HCT116 (cell line): ENCODE measurements around the gene ELMOD1. TPM values are rescaled to one million over a fixed set of nuclear protein-coding genes. Genes with fewer than 3 reads are reported as not detected.
"Not testable (repeated sequence)": the region's sequence is repeated elsewhere in the genome, so short reads cannot be mapped to it uniquely, and the experiment has no call there.

Experiments used
- ATAC-seq: fragments of 200-7000 bp; cut with Tn5 transposase; 2 replicates; pipeline ENCODE4 v1.9.1; 2020; ENCODE audit warnings: mild to moderate bottlenecking, moderate library complexity
- BruUV-seq: library from RNA; stranded (reverse); fragments of 400-500 nt; replicated peaks from 2 replicates; lab custom pipeline; 2021; lab: Mats Ljungman, UMichigan
- CTCF ChIA-PET: fragments of 300-600 bp; sonication (Branson Sonifier 250); formaldehyde crosslinking; loops from one replicate; lab custom pipeline; 2021; ENCODE audit warnings: antibody characterized with exemption; lab: Charles Lee
- POLR2A ChIA-PET: fragments of 300-600, 350-600 bp; sonication (Branson Sonifier 250); formaldehyde crosslinking; loops from one replicate; lab custom pipeline; 2021; ENCODE audit warnings: antibody characterized with exemption; lab: Charles Lee
- RAD21 ChIA-PET, 2 experiments: fragments of 300-600 bp; sonication (Branson Sonifier 250); formaldehyde crosslinking; loops; one replicate each; lab custom pipeline; 2023; ENCODE audit warnings: low total read pairs in 2 of 2; ENCODE audit not compliant: uncharacterized antibody in 2 of 2, unreplicated experiment in 2 of 2, low non-redundant PET in 1 of 2; lab: Charles Lee
- DNase-seq: peaks from one replicate; pipeline ENCODE4 v3.0.0-alpha.2; 2010; ENCODE audit warnings: low read depth, low spot score
- H2AFZ ChIP-seq: fragments of 200-600 bp; shearing (Covaris generic), sonication (generic); 2 replicates; pipeline ENCODE4 v1.6.1; 2017; ENCODE audit warnings: low read depth, mixed run types, mixed read lengths, antibody characterized with exemption, low read length; ENCODE audit not compliant: poor library complexity, severe bottlenecking
- H3K27ac ChIP-seq: 2 replicates; pipeline ENCODE4 v1.5.1; 2012; ENCODE audit warnings: low read depth, low read length
- H3K27me3 ChIP-seq: fragments of 200-600 bp; sonication (generic); 2 replicates; pipeline ENCODE4 v1.6.1; 2016; ENCODE audit warnings: mixed run types, low read length, mixed read lengths; ENCODE audit not compliant: insufficient read depth
- H3K36me3 ChIP-seq, 2 experiments: fragments of 200-500 bp in 1 of 2; fragments of 200-600 bp in 1 of 2; sonication (Bioruptor generic) in 1 of 2; sonication (generic) in 1 of 2; 2 replicates each; pipeline versions ENCODE4 v1.5.1 to v1.6.1; 2014 to 2016; ENCODE audit warnings: low read length in 2 of 2, inconsistent platforms in 1 of 2, mixed read lengths in 1 of 2, mixed run types in 1 of 2; ENCODE audit not compliant: insufficient read depth in 2 of 2, control insufficient read depth in 1 of 2
- H3K4me1 ChIP-seq, 2 experiments: fragments of 200-600 bp in 1 of 2; sonication (generic) in 1 of 2; 2 replicates each; pipeline versions ENCODE4 v1.5.1 to v1.6.1; 2012 to 2017; ENCODE audit warnings: low read length in 2 of 2, inconsistent platforms in 1 of 2, mild to moderate bottlenecking in 1 of 2, mixed read lengths in 1 of 2, mixed run types in 1 of 2, moderate library complexity in 1 of 2; ENCODE audit not compliant: insufficient read depth in 2 of 2, control insufficient read depth in 1 of 2
- H3K4me2 ChIP-seq: fragments of 200-600 bp; sonication (generic); 2 replicates; pipeline ENCODE4 v1.6.1; 2017; ENCODE audit warnings: mixed run types, low read length, mixed read lengths
- H3K4me3 ChIP-seq, 2 experiments: fragments of 200-600 bp in 1 of 2; sonication (generic) in 1 of 2; replicated peaks in 1 of 2; 2 replicates each; pipeline ENCODE4 v1.5.1; 2011 to 2016; ENCODE audit warnings: low read length in 2 of 2, control low read depth in 1 of 2, low read depth in 1 of 2, mild to moderate bottlenecking in 1 of 2, mixed read lengths in 1 of 2, mixed run types in 1 of 2
- H3K79me2 ChIP-seq: fragments of 200-600 bp; sonication (generic); 2 replicates; pipeline ENCODE4 v1.6.1; 2017; ENCODE audit warnings: mild to moderate bottlenecking, mixed run types, low read length, moderate library complexity, mixed read lengths; ENCODE audit not compliant: insufficient read depth
- H3K9ac ChIP-seq: fragments of 200-600 bp; sonication (generic); 2 replicates; pipeline ENCODE4 v1.6.1; 2016; ENCODE audit warnings: low read length, mixed read lengths
- H3K9me2 ChIP-seq: fragments of 200-600 bp; sonication (generic), shearing (Covaris generic); 2 replicates; pipeline ENCODE4 v1.6.1; 2017; ENCODE audit warnings: mixed run types, mild to moderate bottlenecking, moderate library complexity; ENCODE audit not compliant: insufficient read depth
- H3K9me3 ChIP-seq, 2 experiments: fragments of 200-500 bp in 1 of 2; fragments of 200-600 bp in 1 of 2; sonication (Bioruptor generic) in 1 of 2; sonication (generic) in 1 of 2; 2 replicates each; pipeline ENCODE4 v1.6.1; 2014 to 2017; ENCODE audit warnings: low read length in 2 of 2, mixed read lengths in 2 of 2, inconsistent platforms in 1 of 2, low read depth in 1 of 2, mild to moderate bottlenecking in 1 of 2, mixed run types in 1 of 2, moderate library complexity in 1 of 2; ENCODE audit not compliant: control insufficient read depth in 1 of 2, insufficient read depth in 1 of 2
- H4K20me1 ChIP-seq: fragments of 200-600 bp; sonication (generic), shearing (Covaris generic); 2 replicates; pipeline ENCODE4 v1.6.1; 2017; ENCODE audit warnings: mixed run types, mild to moderate bottlenecking, moderate library complexity; ENCODE audit not compliant: insufficient read depth
- intact Hi-C: fragments of 100-400 bp; cut with micrococcal nuclease; formaldehyde crosslinking; loops from 2 replicates; pipeline ENCODE4 v1.10.0; 2022
- total RNA-seq: library from RNA; stranded (reverse); gene quantifications from one replicate; pipeline ENCODE4 v1.2.1, GENCODE V29; 2021; ENCODE audit not compliant: unreplicated experiment
- TF ChIP-seq, protein P1 (sequence below): IDR thresholded peaks from 2 replicates; pipeline ENCODE4 v1.6.1; 2011; ENCODE audit warnings: mild to moderate bottlenecking, low read length, moderate library complexity; ENCODE audit not compliant: insufficient replicate concordance; ENCODE audit errors: extremely low read depth

The ELMOD1 gene
- total RNA-seq, 1 experiment from 2014 or later = 2.9 TPM

DNA sequence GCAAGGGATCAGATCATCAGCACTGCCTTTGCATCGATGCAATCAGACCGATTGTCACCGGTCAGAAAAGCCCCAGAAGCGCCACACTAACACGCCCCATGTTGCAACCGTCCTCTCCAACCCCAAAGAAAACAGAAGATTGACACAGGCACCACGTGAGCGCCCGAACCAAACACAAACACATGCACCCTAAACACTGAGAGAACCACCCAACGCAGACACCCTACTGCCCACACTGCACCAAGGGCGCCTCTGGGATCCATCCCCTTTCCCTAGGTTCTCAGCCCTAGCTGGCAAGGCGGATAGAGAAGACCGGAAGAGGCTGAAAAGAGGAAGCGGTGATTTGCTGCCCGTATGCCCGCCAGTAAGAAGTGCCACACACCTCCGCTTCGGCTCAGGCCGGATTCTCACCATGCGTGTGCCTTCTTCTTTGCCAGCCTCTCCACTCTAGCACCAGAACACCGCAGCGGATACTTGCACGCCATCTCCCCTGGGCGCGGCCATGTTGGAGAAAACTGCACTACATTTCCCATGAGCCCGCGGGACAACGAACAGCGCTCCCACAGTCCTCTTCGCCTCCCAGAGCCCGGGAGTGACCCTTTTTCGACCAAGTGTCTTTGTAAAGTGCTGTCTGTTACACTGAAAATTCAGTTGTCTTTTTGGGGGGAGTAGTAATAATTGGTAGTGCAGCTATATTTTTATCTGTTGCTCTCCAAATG lies 25.6 kb upstream of the ELMOD1 start, which contains the start of gene ALKBH8 (continued):
- TF ChIP-seq, protein P1, sequence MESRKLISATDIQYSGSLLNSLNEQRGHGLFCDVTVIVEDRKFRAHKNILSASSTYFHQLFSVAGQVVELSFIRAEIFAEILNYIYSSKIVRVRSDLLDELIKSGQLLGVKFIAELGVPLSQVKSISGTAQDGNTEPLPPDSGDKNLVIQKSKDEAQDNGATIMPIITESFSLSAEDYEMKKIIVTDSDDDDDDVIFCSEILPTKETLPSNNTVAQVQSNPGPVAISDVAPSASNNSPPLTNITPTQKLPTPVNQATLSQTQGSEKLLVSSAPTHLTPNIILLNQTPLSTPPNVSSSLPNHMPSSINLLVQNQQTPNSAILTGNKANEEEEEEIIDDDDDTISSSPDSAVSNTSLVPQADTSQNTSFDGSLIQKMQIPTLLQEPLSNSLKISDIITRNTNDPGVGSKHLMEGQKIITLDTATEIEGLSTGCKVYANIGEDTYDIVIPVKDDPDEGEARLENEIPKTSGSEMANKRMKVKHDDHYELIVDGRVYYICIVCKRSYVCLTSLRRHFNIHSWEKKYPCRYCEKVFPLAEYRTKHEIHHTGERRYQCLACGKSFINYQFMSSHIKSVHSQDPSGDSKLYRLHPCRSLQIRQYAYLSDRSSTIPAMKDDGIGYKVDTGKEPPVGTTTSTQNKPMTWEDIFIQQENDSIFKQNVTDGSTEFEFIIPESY = no peak

DNA sequence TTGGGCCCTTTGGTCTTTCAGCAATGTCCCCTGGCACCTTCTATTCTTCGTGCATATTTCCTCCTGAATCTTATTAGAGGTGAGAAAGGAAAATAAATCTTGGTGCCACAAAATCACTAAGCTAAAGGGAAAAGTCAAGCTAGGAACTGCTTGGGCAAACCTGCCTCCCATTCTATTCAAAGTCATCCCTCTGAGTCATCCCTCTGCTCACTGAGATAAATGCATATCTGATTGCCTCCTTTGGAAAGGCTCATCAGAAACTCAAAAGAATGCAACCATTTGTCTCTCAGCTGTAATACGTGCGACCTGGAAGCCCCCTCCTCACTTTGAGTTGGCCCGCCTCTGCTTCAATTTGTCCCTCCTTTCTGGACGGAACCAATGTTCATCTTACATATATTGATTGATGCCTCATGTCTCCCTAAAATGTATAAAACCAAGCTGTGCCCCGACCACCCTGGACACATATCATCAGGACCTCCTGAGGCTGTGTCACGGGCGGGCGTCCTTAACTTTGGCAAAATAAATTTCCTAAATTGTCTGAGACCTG lies 24.9 kb upstream of the ELMOD1 start:
- H3K9me3 ChIP-seq, H3K9me2 ChIP-seq, H4K20me1 ChIP-seq, DNase-seq, ATAC-seq, BruUV-seq, H3K27me3 ChIP-seq, H3K36me3 ChIP-seq, POLR2A ChIA-PET, RAD21 ChIA-PET: not testable (repeated sequence)
- Histone ChIP-seq H3K27ac (peak overlapping the region; percentile 57), H3K79me2 (peaks cover 24% of the 10 kb centered on the region), H3K4me1 (peaks cover 35 to 46% of the 10 kb centered on the region in 2 experiments), H2AFZ (peak overlapping the region; percentile 91), H3K9ac (peak overlapping the region; percentile 74), H3K4me2 (peak overlapping the region; percentile 88), H3K4me3 (peak overlapping the region; percentile 88 to 98)
- intact Hi-C loops = loop anchor here (10.0 kb wide), 1 partner anchor 1089 kb away; no protein-coding TSS in a partner anchor
- CTCF ChIA-PET = interaction anchor here (4.0 kb wide), 1 partner anchor 122 kb away, joined by 50 read pairs; no protein-coding TSS in a partner anchor
